Measurements from ENCODE around the gene RCSD1. TPM values are rescaled to one million over a fixed set of nuclear protein-coding genes. Genes with fewer than 3 reads are reported as not detected.
A peak's percentile ranks its signal among the peaks of the same experiment; 100 is the strongest.

Gene RCSD1
- total RNA-seq, 4 donors from 2014 or later: 16.8 to 19.0 (median 18.5) TPM

DNA sequence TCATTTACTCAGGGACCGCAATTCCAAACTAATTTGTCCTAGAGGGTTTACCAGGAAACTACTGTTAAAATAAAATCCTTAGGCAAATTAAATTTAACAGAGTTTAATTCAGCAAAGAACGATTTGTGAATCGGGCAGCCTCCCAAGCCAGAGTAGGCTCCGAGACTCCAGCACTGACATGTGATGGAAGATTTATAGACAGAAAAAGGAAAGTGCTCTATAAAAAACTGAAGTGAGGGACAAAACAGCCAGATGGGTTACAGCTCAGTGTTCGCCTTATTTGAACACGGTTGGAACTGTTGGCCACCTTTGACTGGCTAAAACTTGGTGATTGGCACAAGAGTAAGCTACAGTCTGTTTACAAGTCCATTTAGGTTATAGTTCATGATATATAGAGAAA, 35.2 kb upstream of the RCSD1 start:
- WGBS: 59% methylated on average over 6 of the region's 6 CpGs
- Histone ChIP-seq H3K4me3 (no peak overlapping the region), H3K27ac (replicated peaks in 1 of 4) (no peak overlapping the region), H3K4me1 (peaks cover 0 to 2% (median 1%) of the 10 kb centered on the region in 4 donors), H3K9me3 (no peaks in the 10 kb centered on the region), H3K27me3 (no peaks in the 10 kb centered on the region), H3K36me3 (no peaks in the 10 kb centered on the region)
- TF ChIP-seq, protein P1, sequence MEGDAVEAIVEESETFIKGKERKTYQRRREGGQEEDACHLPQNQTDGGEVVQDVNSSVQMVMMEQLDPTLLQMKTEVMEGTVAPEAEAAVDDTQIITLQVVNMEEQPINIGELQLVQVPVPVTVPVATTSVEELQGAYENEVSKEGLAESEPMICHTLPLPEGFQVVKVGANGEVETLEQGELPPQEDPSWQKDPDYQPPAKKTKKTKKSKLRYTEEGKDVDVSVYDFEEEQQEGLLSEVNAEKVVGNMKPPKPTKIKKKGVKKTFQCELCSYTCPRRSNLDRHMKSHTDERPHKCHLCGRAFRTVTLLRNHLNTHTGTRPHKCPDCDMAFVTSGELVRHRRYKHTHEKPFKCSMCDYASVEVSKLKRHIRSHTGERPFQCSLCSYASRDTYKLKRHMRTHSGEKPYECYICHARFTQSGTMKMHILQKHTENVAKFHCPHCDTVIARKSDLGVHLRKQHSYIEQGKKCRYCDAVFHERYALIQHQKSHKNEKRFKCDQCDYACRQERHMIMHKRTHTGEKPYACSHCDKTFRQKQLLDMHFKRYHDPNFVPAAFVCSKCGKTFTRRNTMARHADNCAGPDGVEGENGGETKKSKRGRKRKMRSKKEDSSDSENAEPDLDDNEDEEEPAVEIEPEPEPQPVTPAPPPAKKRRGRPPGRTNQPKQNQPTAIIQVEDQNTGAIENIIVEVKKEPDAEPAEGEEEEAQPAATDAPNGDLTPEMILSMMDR (IDR thresholded peaks at IDR 0.05): no peak
- TF ChIP-seq POLR2A (IDR thresholded peaks at IDR 0.05; ENCODE audit: low read depth) (no peak), POLR2AphosphoS5 (IDR thresholded peaks at IDR 0.05) (no peak), EP300 (IDR thresholded peaks at IDR 0.05) (no peak)
- intact Hi-C loops (cut with DNase I): no loop called here
- DNase-seq (ENCODE audit: extremely low spot score): no peak

DNA sequence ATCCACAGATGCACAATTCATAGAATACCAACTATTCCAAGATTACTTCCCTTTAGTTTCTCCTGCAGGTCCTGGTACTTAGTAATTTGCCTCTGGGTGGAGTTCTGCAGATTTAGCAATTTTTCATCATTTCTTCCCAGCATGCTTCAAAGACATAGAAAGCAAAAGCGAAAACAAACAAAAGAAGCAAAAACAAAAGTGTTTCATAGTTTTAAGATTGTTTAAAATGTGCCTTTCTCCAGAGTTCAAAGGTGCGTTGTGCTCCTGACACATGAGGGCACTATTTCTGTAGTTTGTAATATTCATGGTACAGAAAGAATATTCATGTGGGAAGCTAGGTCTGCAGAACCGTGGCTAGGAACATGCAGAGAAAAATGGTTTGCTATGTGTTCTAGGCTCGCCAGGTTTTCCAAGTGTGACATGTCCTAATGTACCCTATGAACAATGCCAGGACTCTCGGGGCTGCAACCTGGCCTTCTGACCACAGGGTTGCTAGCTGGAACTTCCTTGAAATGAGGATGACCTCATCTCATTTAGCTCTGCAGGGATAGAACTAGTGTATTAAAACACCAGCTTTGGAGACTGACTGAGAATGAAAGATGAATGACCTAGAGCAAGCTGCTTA, 30.0 kb upstream of the RCSD1 start:
- no peaks in the 10 kb centered on the region for H3K9me3 ChIP-seq
- 17% methylated on average over 5 of the region's 5 CpGs for WGBS
- H3K27ac ChIP-seq (replicated peaks in 1 of 4): no peak overlapping the region
- intact Hi-C loops (cut with DNase I): loop anchor here (1.0 kb wide), 1 partner anchor 88 kb away; no protein-coding TSS in a partner anchor
- H3K4me1 ChIP-seq: peaks cover 25 to 34% (median 32%) of the 10 kb centered on the region in 4 donors
- no peak overlapping the region for H3K4me3 ChIP-seq
- no peaks in the 10 kb centered on the region for H3K27me3 ChIP-seq
- TF ChIP-seq, protein P1 (IDR thresholded peaks at IDR 0.05): peak; percentile 51 to 70 (median 66)
- TF ChIP-seq EP300 (IDR thresholded peaks at IDR 0.05): no peak
- TF ChIP-seq POLR2A (IDR thresholded peaks at IDR 0.05; ENCODE audit: low read depth): no peak
- DNase-seq (ENCODE audit: extremely low spot score): no peak
- H3K36me3 ChIP-seq: no peaks in the 10 kb centered on the region

DNA sequence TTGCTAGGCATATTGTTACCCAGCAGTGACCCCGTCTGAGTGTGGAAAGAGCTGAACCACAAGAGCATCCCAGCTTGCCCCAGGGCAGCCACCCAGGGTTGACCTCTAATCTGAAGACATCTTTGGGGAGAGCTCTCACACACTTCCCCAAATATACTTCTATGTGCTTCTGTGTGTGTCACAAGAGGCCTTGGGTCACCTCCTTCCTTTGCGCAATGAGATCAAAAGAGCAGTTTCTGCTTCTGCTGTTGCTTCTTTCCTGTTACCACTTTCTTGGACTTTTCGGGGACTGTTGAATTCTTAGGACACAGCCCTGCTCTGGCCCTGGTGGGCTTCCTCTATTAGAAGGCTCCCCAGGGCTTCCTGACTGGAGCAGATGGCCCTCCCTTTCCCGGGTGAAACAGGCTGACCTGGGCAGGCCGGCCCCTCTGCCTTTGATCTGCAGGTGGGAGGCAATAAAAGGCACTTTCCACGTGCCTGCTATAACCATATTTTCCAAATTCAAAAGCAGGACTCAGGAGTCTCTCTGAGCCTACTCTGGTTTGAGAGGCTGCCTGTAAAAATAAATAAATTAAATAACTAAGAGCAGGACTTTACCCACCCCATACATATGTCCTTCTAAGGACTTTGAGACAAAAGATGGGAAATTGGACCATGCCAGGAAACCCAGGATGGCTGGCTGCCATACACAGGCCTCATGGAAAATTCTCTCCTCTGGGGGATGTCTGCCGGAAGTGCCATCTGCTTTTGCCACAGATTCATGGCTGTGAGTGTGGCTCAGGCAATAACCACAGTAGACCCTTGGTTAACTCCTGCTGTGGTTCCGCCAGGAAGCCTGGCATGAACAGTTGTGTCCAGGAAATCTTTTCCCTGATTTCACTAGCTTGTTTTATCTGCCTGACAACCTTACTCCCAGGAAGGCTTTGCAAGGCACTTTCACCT, 28.3 kb upstream of the RCSD1 start:
- peaks cover 25 to 34% (median 32%) of the 10 kb centered on the region in 4 donors for H3K4me1 ChIP-seq
- no peaks in the 10 kb centered on the region for H3K9me3 ChIP-seq
- TF ChIP-seq EP300 (IDR thresholded peaks at IDR 0.05) (no peak), POLR2A (IDR thresholded peaks at IDR 0.05; ENCODE audit: low read depth) (no peak), POLR2AphosphoS5 (IDR thresholded peaks at IDR 0.05) (peak; percentile 6 to 15)
- TF ChIP-seq, protein P1 (IDR thresholded peaks at IDR 0.05): no peak
- no peak for DNase-seq (ENCODE audit: extremely low spot score)
- WGBS: 62% methylated on average over 7 of the region's 8 CpGs
- H3K27me3 ChIP-seq: no peaks in the 10 kb centered on the region
- H3K4me3 ChIP-seq: no peak overlapping the region
- no peaks in the 10 kb centered on the region for H3K36me3 ChIP-seq
- intact Hi-C loops (cut with DNase I): no loop called here
- peak overlapping the region; percentile 46 to 60 (median 53) for H3K27ac ChIP-seq (replicated peaks in 1 of 4)

DNA sequence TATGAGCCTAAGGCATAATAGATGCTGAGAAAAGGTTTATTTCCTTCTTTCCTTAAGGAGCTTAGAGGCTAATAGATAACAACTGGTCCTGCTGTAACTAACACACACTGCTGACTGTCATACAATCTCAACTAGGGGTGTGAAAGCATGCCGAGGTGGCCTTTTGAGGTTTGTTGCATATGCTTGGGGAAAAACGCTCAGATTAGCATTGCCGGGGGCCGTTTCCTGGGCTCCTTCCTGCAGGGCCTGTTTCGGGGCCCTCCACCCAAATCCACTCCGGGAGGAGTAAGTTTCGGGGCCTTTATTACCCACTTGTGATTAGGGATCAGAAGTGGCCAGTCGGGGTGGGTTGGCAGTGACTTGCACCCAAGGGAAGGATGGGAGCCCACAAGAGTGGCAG, 27.2 kb upstream of the RCSD1 start:
- no peaks in the 10 kb centered on the region for H3K27me3 ChIP-seq
- no peak for DNase-seq (ENCODE audit: extremely low spot score)
- intact Hi-C loops (cut with DNase I): no loop called here
- TF ChIP-seq, protein P1 (IDR thresholded peaks at IDR 0.05): no peak
- no peak for TF ChIP-seq POLR2AphosphoS5 (IDR thresholded peaks at IDR 0.05)
- TF ChIP-seq POLR2A (IDR thresholded peaks at IDR 0.05; ENCODE audit: low read depth): no peak
- no peak for TF ChIP-seq EP300 (IDR thresholded peaks at IDR 0.05)
- H3K4me3 ChIP-seq: no peak overlapping the region
- WGBS: 89% methylated on average over 8 of the region's 8 CpGs
- peaks cover 25 to 34% (median 32%) of the 10 kb centered on the region in 4 donors for H3K4me1 ChIP-seq
- H3K36me3 ChIP-seq: no peaks in the 10 kb centered on the region
- peak overlapping the region in 2 of 4 donors; percentile 46 to 60 for H3K27ac ChIP-seq (replicated peaks in 1 of 4)
- H3K9me3 ChIP-seq: peaks cover 0 to 6% (median 3%) of the 10 kb centered on the region in 4 donors
